HG03571 (cell line): ENCODE measurements around the gene FAM47E.
"Not testable (repeated sequence)": the region's sequence is repeated elsewhere in the genome, so short reads cannot be mapped to it uniquely, and the experiment has no call there.

Experiments
- ATAC-seq: cut with Tn5 transposase; IDR thresholded peaks from one replicate; pipeline ENCODE4 v1.9.1; 2021; ENCODE audit not compliant: unreplicated experiment

The FAM47E gene

DNA sequence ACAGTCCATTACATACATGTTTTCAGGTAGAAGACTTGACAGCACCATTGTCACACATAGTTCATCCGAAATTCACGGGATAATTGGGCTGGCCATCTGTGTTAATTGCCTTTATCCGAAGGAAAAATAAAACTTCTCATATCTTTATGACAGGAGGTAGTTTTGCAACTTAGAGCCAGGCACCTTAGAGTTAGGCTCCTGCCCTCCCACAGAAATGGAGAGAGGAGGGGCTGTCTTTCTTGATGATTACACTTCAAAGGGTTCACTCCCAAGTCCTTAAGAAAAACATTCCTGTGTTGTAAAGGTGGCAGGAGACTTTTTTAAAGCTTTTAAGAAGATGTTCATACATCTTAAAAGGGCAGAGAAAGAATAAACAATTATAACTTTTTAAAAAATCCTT is 27.4 kb upstream of the FAM47E start:
- ATAC-seq, result no peak

DNA sequence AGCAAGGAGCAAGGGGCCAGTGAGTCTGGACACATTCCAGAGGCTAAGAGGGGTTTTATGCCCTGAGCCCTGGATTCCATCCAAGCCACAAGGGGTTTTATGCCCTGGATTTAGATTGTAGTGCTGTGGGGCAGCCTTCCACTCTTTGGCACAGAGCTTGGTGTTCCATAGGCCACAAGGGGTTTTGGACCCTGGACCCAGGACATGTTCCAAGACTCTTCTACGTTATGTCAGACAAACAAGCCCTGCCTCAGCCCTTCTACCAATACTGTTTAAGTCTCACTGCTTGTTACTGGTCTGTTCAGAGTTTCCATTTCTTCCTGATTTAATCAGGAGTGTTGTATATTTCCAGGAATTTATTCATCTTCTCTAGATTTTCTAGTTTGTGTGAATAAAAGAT is 25.1 kb upstream of the FAM47E start:
- ATAC-seq, result no peak

DNA sequence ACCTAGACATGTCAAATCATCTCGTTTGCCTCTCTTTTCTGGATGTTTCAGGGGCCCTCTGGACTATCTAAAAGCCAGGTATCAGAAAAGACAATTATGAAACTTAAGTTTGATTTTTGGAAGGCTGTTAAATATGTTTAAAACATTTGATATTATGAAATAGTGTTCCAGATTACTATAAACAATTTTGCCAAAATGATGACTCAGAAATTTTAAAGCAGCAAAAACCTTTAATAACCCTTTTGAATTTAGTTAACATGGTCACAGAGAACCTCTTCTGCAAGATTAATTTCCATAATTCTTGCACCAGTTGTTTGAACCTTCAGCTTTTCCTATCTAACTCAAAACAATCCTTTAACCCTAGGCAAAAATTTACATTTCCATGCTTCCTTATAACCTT is 18.8 kb upstream of the FAM47E start:
- ATAC-seq, result no peak

DNA sequence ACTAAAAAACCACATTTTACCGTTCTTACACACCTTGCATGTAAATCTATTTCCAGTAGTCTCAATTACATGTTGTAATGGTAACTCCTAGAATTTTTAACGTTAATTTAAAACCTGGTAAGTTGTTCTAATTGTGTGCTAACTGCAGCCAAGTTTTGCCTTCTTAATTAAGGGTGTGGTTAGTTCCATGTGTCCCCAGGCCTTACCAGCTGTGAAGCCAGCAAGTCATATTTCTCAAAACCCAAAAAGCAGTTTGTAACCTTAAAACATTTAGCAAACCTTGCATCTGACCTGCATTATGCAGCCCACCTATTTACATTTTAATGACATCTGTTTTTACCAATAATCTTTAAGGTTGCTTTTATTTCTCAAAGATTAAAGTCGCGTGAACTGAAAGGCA is 18.4 kb upstream of the FAM47E start:
- ATAC-seq, result no peak

DNA sequence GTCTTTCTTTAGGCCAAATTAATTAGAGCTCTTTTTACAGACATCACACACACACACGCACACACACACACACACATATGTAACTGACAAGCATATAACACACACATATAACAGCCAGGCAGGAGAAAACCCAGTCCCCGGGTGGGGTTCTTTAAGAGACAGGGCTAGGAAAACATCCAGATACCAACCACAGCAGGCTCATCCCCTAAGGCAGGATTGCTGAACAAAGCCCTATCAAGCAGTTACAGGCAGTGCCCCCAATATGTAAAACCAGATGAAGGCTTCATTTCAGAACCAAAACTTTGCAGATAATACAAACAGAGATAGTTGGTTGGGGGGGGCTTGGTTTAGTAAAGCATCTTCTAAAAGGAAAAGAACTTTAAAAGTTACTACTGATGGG is 18.0 kb upstream of the FAM47E start:
- ATAC-seq, result no peak

DNA sequence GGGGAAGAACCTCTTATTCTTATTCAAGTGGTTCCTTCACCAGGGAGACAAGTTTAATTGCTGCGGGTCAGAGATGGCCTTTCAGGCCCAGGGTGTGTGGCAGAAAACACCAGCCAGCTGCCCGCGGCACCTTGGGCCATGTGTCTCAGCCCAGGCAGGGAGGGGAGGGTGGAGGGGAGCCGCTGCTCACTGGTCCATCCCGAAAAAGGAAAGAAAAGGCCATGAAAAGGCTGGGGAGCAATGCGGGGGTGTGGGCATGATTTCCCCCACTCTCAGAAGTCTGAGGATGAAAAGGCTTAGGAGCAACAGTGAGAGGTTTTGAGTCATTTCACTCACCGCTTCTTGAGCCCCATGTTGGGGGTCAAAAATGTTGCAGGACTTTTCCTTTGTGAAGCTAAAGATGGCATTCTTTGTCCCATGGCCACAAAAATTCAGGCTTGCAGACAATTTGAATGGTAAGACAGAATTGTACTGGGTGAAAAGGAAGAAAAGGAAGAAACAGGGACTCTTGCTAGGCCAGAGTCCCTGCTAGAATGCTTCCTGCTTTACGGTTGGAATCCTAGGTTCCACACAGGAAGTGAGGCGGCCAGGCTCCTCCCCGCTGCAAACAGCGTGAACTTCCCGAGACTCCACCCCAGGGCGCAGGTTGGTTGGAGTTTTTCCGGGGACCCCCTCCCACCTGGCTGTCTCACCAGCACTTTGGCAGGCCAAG is 17.4 kb upstream of the FAM47E start:
- ATAC-seq, result no peak

DNA sequence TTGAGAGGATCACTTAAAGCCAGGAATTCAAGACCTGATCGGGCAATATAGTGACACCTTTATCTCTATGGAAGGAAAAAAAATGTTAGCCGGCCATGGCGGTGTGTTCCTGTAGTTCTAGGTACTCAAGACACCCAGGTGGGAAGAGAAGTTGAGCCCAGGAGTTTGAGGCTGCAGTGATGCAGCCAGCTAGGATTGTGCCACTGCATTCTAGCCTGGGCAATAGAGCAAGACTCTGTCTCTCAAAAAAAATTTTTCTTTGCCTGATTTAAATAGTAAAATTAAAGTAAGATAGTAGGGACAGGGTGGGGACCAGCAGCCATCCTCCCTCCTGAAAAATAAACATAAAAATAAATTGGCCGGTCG is 16.9 kb upstream of the FAM47E start:
- no peak for ATAC-seq

DNA sequence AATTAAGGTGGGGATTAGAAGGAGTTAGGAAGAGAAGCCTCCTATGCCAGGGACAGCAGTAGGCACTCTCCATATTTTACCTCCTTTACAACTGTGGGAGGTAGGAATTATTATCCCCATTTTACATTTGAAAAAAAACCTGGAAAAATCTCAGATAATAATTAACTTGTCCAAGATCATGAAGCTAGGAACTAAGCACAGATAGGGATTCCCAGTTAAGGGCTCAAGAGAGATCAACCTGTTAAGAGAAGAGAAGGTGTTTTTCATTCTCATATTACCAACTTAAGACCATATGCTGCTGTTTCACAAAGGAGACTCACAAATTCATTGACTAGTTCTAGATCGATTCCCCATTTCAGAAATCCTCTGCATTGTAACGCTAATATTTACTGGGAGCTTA is 16.1 kb upstream of the FAM47E start:
- no peak for ATAC-seq

DNA sequence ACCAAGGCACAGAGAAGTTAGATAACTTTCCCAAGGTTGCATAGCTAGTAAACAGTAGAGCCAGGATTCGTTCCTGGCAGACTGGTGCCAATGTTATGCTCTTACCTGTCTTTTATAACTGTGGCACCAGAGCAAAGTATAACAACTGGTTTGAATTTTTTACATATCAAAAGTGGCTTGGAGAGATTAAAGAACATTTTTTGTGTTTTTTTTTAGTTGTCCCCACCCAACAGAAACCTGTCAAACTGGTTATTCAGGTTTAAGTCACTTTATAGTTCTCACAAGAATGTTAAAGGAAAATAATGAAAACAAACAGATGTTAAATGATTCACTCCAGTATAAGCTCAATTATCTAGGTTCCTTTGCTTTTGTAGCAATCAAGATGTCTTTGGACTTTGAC is 15.6 kb upstream of the FAM47E start:
- ATAC-seq, result no peak

DNA sequence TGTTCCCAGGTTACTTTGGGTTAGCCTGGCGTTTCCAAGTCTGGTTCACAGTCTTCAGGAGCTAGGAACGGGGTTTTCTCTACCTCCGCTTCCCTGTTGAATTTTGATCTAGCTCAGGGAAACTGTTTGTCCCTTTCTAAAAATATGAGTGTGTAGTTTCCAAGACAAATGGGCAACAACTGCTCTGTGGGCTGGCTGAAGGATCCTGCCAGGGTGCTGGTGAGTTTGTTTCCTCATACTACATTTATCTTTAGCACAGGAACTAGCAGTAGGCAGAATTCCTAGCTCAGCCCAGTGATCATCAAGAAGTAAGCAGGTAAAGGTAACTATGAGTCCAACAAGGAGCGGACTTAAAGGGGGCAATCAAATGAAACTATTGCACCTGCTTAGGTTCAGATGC is 13.3 kb upstream of the FAM47E start:
- no peak for ATAC-seq

DNA sequence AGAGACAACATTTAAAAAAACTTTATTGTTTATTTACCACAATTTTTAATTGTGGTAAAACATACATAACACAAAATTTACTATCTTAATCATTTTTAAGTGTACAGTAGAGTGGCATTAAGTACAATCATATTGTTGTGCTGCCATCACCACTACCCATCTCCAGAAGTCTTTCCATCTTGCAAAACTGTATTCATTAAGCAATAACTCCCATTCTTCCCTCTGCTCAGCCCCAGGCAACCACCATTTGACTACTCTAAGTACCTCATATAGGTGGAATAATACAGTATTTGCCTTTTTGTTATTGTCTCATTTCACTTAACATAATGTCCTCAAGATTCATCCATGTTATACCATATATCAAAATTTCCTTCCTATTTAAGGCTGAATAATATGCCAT is 12.8 kb upstream of the FAM47E start:
- no peak for ATAC-seq

DNA sequence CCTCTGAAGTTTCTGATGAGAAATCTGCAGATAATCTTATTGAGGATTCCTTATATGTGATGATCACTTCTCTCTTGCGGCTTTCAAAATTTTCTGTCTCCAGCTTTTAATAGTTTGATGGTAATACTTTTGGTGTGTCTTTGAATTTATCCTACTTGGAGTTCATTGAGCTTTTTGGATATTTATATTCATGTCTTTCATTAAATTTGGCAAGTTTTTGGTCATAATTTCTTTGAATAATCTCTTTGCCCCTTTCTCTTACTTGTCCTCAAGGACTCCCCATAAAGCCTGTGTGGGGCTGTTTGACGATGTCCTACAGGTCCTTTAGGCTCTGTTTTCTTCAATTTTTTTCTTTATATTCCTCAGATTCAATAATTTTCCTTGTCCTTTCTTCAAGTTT is 11.3 kb upstream of the FAM47E start:
- ATAC-seq, result no peak

DNA sequence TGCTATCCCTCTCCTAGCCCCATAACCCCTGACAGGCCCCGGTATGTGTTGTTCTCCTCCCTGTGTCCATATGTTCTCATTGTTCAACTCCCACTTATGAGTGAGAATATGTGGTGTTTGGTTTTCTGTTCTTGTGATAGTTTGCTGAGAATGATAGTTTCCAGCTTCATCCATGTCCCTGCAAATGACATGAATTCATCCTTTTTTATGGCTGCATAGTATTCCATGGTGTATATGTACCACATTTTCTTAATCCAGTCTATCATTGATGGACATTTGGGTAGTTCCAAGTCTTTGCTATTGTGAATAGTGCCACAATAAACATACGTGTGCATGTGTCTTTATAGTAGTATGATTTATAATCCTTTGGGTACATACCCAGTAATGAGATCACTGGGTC is 7.6 kb upstream of the FAM47E start:
- not testable (repeated sequence) for ATAC-seq

DNA sequence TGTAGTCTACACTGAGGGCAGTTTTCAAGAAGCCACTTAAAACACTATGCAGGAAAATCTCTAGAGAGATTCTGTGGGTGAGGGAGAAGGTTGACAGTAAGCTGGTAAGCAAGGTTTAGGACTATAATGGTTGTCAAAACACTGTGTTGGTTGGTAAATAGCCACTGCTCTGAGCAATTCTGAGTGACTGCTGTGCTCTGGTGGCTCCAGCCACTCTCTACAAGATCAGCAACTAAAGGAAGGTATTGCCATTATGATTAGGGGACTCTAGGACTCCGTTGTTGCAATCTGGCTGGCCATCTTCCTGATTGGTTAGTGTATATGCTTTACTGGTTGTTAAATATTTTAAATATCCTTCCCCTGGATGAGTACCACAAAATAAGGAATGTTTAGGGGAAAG is 5.5 kb upstream of the FAM47E start:
- no peak for ATAC-seq

DNA sequence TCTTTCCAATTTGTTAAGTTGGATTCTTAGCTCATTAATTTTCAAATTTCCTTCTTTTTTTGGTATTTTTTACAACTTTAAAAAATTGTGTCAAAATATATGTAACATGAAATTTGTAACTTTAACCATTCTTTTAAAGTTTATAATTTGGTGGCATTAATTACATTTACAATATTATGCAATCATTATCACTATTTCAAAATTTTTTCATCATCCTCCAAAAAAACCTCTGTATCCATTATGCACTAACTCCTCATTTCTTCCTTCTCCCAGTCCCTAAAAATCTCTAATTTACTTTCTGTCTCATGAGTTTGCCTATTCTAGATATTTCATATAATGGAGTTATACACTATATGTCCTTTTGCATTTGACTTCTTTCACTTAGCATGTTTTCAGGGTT is 4.7 kb upstream of the FAM47E start:
- no peak for ATAC-seq

DNA sequence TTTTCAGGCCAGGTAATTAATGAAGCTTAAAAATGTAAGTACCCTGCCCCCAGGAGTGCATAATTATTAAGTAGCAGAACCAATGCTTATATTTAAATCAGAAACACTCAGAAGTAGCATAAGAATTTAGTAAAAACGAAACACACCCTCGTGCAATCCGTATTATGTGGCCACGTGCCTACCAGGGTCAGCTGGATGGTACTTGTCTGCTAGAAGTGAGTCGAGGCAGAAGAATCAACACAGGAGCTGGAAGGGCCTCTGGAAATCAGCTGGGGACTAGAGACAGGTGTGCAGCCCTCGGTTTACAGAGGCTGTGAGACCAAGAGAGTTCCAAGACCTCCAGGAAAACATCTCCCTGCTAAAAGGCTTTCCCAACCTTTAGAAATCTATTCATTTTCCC is 559 bp upstream of the FAM47E start:
- ATAC-seq, result no peak

DNA sequence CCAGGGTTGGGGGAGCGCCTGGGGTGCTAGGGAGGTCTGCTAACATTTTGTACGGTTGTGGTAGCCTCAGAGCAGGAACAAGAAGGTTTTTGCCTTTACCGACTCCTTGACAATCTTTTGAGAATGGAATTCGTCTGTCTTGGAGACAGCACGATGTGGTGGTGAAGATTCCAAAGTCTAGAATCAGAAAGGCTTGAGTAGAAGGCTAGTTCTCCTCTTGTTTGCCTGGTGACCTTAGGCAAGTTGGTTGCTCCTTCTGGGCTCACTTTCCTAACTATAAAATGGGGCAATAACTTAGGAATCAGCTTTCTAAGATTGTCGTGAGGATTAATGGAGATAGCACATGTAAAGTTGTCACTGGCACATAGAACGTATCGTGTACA is 741 bp downstream of the FAM47E start:
- ATAC-seq, result no peak

DNA sequence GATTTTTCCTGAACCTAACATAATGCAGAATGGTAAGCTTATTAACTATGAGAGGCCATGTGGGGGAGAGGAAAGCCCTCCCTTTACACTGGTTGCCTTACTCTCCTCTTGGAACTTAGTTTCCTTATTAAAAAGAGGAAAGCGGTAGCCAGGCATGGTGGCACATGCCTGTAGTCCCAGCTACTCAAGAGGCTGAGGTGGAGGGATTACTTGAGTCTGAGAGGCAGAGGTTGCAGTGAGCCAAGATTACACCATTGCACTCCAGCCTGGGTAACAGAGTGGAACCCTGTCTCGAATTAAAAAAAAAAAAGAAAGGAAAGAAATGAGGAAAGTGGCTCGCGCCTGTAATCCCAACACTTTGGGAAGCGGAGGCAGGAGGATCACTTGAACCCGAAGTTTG is 2.0 kb downstream of the FAM47E start:
- ATAC-seq, result no peak

DNA sequence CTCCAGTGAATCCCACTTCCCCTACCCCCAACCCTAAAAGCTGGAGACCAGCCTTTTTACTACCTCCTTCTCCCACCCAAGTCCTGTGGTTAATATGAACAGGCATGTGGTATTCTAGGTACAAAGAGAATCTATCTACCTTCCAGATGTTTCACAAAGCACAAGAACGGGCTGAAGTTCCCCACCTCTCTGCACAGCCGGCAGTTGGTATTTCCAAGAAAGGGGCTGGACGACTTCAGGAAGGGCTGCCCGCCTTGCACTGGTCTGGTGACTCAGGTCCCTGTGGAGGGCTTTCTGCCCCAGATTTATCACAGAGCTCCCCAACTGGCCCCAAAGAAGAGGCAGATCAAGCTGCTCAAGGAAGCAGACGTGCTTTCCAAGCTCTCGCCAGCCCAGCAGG is 4.5 kb downstream of the FAM47E start:
- ATAC-seq, result no peak

DNA sequence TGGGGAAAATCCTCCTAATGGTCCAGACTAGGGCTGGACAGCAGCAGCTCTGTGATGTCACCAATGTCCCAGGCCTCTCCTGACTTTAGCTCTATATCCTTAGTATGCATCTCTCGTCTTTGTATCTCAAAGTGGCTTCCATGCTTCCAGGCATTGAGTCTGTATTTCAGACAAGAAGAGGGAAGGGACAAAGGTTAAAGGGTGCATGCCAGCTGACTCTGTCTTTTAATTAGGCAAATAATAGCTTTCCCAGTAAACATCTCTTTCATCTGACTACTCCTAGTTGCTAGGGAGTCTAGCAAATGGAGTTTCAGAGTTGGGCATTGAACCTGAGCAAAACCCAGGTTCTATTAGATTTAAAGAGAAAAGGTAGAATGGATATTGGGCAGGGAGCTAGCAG is 5.4 kb downstream of the FAM47E start:
- no peak for ATAC-seq

DNA sequence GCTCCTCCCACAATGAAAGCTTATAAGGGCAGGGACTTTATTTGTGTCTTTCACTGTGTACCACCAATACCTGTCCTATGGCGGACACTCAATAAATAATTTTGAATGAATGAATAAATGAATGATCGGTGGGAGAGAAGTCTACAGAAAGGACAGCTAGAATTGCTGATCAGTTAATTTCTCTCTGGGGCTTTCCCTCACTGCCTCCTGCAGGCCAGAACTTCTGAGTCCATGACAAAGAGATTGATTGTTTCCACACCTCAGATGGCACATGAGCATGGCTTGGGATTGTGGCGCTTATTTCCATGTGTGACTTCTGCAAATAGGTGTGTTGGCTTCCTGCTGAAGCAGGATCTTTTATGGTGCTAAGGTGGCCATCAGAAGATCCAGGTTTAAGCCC is 6.3 kb downstream of the FAM47E start:
- no peak for ATAC-seq

DNA sequence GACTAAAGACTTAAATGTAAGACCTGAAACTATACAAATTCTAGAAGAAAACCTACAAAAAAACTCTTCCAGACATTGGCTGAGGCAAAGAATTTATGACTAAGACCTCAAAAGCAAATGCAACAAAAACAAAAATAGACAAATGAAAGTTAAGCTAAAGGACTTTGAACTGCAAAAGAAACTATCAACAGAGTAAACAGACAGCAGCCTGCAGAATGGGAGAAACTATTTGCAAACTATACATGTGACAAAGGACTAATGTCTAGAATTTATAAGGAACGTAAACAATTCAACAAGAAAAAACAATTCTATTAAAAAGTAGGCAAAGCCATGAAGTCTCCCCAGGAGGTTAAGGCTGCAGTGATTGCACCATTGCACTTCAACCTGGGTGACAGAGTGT is 9.1 kb downstream of the FAM47E start:
- ATAC-seq, result no peak

DNA sequence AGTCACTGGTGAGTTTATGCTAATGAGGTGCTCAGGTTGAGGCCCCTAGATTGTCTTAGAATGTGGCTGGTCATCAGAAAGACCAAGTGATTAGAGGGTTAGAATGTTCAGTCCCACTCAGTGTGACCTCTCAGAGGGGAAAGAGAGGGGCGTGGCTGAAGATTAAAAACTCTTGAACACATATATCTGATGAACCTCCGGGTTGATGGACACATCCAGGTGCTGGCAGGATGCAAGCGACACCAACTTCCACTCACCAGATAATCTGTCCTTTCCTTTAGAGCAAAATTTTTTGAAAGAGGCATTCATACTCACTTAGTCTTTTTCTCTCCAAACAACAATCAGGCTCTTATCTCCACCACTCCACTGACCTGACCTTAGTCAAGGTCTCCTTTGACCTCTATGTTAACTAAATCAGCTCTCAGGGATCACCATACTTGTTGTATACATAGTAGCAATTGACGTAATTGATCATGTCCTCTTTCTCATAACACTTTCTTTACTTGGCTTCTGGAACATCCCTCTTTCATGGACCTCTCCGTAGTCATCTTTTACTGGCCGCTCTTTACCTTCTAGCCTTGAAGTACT is 14.2 kb downstream of the FAM47E start:
- no peak for ATAC-seq
